WERI-Rb-1 (cell line): ENCODE measurements around the gene GMDS.
A peak's percentile ranks its signal among the peaks of the same experiment; 100 is the strongest.

Source experiments
- DNase-seq: peaks from one replicate; pipeline ENCODE4 v3.0.0-alpha.2; 2020
- H3K27ac ChIP-seq: fragments of 250-450 bp; sonication (Bioruptor Pico); 2 replicates; pipeline ENCODE4 v1.5.1; 2020; ENCODE audit warnings: mild to moderate bottlenecking, moderate library complexity
- H3K27me3 ChIP-seq: fragments of 250-450 bp; sonication (Bioruptor Pico); 2 replicates; pipeline ENCODE4 v1.5.1; 2021; ENCODE audit warnings: mild to moderate bottlenecking, low read depth, moderate library complexity; ENCODE audit not compliant: insufficient read depth, severe bottlenecking
- H3K36me3 ChIP-seq: fragments of 250-450 bp; sonication (Bioruptor Pico); 2 replicates; pipeline ENCODE4 v1.5.1; 2020; ENCODE audit warnings: mild to moderate bottlenecking, moderate library complexity
- H3K4me3 ChIP-seq: 2 replicates; pipeline ENCODE4 v1.5.1; 2011; ENCODE audit warnings: low read depth, mild to moderate bottlenecking, control low read depth, low read length
- H3K9me3 ChIP-seq: fragments of 250-450 bp; sonication (Bioruptor Pico); 2 replicates; pipeline ENCODE4 v1.5.1; 2021; ENCODE audit warnings: mild to moderate bottlenecking, moderate library complexity; ENCODE audit not compliant: severe bottlenecking
- TF ChIP-seq, protein P1 (sequence below): IDR thresholded peaks from 2 replicates; pipeline ENCODE4 v1.5.1; 2011; ENCODE audit warnings: low read depth, mild to moderate bottlenecking, control low read depth, inconsistent platforms, low read length

GMDS gene

DNA sequence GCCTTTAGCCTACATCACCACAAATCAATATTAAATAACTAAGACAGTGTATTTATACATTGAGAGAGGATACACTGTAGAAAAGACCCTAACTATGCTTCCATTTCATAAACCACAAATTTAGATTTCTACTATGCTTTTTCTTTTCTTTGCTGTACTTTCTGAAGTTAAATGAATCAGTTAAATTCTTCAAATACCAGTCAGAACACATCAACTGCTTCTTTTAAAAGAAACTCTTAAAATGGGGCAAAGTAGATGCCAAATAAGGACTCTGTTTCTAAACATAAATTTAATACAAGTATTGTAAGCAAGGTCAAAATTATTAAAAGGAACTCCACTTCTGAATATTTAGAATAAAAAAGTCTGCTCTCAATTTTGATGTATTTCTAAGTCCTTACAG, 76.9 kb downstream of the GMDS start:
- Histone ChIP-seq H3K9me3 (no peaks in the 10 kb centered on the region), H3K27ac (no peak overlapping the region)
- TF ChIP-seq, protein P1, sequence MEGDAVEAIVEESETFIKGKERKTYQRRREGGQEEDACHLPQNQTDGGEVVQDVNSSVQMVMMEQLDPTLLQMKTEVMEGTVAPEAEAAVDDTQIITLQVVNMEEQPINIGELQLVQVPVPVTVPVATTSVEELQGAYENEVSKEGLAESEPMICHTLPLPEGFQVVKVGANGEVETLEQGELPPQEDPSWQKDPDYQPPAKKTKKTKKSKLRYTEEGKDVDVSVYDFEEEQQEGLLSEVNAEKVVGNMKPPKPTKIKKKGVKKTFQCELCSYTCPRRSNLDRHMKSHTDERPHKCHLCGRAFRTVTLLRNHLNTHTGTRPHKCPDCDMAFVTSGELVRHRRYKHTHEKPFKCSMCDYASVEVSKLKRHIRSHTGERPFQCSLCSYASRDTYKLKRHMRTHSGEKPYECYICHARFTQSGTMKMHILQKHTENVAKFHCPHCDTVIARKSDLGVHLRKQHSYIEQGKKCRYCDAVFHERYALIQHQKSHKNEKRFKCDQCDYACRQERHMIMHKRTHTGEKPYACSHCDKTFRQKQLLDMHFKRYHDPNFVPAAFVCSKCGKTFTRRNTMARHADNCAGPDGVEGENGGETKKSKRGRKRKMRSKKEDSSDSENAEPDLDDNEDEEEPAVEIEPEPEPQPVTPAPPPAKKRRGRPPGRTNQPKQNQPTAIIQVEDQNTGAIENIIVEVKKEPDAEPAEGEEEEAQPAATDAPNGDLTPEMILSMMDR: no peak

DNA sequence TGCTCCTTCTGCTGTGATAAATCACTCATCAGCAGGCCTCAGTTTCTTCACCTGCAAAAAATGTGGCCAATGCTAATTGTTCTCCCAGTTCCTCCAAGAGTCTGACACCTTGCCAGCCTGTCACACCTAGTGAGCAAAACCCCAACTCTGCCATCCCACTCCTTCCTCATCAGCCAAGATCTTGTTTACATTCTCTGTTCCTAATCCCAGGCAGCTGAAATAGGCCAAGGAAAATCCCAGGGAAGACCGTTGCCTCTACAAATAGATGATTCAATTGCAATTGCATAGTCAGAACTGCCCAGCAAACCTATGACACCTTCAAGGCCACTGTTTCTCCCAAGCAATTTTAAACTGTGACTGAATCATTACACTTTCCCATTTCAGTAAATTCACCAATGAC, 78.7 kb downstream of the GMDS start:
- no peaks in the 10 kb centered on the region for H3K9me3 ChIP-seq
- no peak overlapping the region for H3K4me3 ChIP-seq
- TF ChIP-seq, protein P1: no peak
- H3K27me3 ChIP-seq: no peaks in the 10 kb centered on the region
- H3K27ac ChIP-seq: no peak overlapping the region
- no peaks in the 10 kb centered on the region for H3K36me3 ChIP-seq
- no peak for DNase-seq

More for the DNA sequence above, 76.9 kb downstream of the GMDS start:
- Histone ChIP-seq H3K27me3 (no peaks in the 10 kb centered on the region), H3K4me3 (no peak overlapping the region), H3K36me3 (no peaks in the 10 kb centered on the region)
- DNase-seq: no peak

DNA sequence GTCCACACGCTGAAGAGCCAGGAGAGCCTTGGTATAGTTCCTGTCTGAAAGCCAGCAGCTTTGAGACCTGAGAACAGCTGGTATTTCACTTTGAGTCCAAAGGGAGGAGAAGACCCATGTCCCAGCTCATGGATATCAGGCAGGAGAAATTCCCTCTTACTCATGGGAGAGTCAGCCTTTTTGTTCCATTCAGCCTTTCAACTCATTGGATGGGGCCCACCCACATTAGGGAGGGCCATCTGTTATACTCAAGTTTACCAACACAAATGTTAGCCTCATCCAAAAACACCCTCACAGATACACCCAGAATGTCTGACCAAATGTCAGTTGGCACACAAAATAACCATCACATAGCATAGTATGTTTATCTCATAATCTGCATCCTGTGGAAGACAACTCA, 80.1 kb downstream of the GMDS start:
- no peaks in the 10 kb centered on the region for H3K9me3 ChIP-seq
- DNase-seq: no peak
- no peaks in the 10 kb centered on the region for H3K36me3 ChIP-seq
- no peak overlapping the region for H3K27ac ChIP-seq
- TF ChIP-seq, protein P1: no peak
- H3K4me3 ChIP-seq: no peak overlapping the region
- no peaks in the 10 kb centered on the region for H3K27me3 ChIP-seq

DNA sequence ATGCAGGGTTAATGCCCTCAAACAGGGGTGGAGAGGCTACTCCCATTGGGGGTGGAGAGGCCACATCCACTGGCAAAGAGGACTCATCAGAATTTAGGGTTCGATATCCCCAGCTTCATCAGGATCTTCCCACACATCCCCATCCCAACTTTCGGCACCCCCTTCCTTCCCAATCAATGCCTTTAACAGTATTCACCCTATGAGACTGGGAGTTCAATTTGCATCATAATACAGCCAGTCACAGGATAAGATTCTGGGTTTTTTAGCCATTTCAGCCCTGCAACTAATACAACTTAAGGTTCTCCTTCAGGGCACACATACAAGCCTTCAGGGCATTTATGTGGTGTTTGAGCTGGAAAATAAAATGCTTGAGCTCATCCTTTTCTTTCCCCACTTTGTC, 80.9 kb downstream of the GMDS start:
- TF ChIP-seq, protein P1: no peak
- Histone ChIP-seq H3K9me3 (no peaks in the 10 kb centered on the region), H3K27ac (no peak overlapping the region), H3K36me3 (no peaks in the 10 kb centered on the region), H3K4me3 (no peak overlapping the region), H3K27me3 (no peaks in the 10 kb centered on the region)
- DNase-seq: no peak

DNA sequence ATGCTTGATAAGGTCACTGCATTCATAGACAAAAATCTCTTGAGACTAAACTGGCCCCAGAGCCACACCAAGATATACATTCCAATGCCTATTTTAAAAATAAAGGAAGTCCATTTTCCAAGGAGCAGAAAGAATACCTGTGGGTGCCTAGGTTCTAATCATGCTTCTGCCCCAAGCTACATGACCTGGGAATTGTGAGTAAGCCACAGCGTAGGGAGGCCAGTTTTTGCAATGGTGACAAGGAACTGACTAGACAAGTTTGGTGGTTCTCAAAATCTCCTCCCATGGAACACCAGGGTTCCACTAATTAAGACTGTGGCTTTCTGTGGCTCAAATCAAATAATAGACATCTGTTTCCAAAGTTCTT, 83.3 kb downstream of the GMDS start:
- no peak overlapping the region for H3K27ac ChIP-seq
- DNase-seq: no peak
- no peaks in the 10 kb centered on the region for H3K36me3 ChIP-seq
- no peak overlapping the region for H3K4me3 ChIP-seq
- TF ChIP-seq, protein P1: no peak
- H3K9me3 ChIP-seq: no peaks in the 10 kb centered on the region
- no peaks in the 10 kb centered on the region for H3K27me3 ChIP-seq

DNA sequence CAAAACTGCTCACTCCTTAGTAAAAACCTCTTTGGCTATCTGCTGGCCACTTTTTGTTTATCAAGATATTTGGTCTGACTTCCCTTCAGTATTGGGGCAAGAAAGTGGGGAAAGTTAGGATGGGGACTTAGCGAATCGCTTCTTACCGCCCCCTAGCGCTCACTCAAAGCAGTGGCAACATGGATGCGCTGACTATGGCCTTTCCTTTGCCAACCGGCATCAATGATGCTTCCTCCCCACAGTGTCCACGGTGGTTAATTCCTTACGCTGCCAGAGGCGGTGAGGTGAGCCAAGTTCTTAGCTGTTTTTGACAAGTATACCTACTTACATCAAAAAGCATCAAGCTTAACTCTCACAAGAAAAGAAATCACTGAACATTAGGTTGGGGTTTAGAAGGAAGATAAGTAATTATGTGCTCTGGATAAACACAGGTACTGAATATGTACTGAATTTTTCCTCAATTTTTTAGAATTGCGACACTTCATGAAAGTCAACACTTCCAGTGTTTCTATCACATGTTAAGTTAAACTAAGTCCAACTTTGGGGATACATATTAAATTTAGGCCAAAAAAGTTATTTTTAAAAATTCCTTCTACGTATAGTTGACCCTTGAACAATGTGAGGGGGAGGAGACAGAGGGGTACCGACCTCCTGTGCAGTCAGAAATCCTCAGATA, 86.7 kb downstream of the GMDS start:
- Histone ChIP-seq H3K27me3 (no peaks in the 10 kb centered on the region), H3K9me3 (no peaks in the 10 kb centered on the region), H3K4me3 (no peak overlapping the region), H3K27ac (no peak overlapping the region), H3K36me3 (no peaks in the 10 kb centered on the region)
- TF ChIP-seq, protein P1: peak; percentile 57
- DNase-seq: peak; percentile 24
